Chondrocyte (in vitro differentiated cells): ENCODE measurements around the gene PCDHGC3. TPM values are rescaled to one million over a fixed set of nuclear protein-coding genes. Genes with fewer than 3 reads are reported as not detected.

Experiments used
- DNase-seq: peaks from one replicate; pipeline ENCODE4 v3.0.0; 2021; ENCODE audit warnings: mixed read lengths, low spot score
- H3K27ac Mint-ChIP-seq: one replicate; pipeline ENCODE4 v1.8.0; 2021; ENCODE audit warnings: mild to moderate bottlenecking, moderate library complexity, mixed read lengths; ENCODE audit not compliant: unreplicated experiment
- H3K27me3 Mint-ChIP-seq: 2 replicates; pipeline ENCODE4 v1.8.0; 2021; ENCODE audit warnings: low read depth, mixed read lengths
- H3K36me3 Mint-ChIP-seq: 2 replicates; pipeline ENCODE4 v1.8.0; 2021; ENCODE audit warnings: low read depth, mixed read lengths
- H3K4me1 Mint-ChIP-seq: 2 replicates; pipeline ENCODE4 v1.8.0; 2021; ENCODE audit warnings: low read depth, mild to moderate bottlenecking, mixed read lengths
- H3K4me3 Mint-ChIP-seq: one replicate; pipeline ENCODE4 v1.8.0; 2021; ENCODE audit warnings: mild to moderate bottlenecking, moderate library complexity, mixed read lengths; ENCODE audit not compliant: unreplicated experiment
- H3K9me3 Mint-ChIP-seq: 2 replicates; pipeline ENCODE4 v1.8.0; 2021; ENCODE audit warnings: low read depth, mixed read lengths
- total RNA-seq: library from RNA; stranded (reverse); gene quantifications from 3 replicates; pipeline ENCODE4 v1.2.1, GENCODE V29; 2021
- TF ChIP-seq, protein P1 (sequence below): fragments of 200-600 bp; sonication (generic); IDR thresholded peaks from 2 replicates; pipeline ENCODE4 v1.5.0; 2021; ENCODE audit warnings: antibody characterized with exemption, mild to moderate bottlenecking, moderate library complexity

PCDHGC3 gene
- total RNA-seq, 1 donor from 2014 or later, result 90.8 TPM

DNA sequence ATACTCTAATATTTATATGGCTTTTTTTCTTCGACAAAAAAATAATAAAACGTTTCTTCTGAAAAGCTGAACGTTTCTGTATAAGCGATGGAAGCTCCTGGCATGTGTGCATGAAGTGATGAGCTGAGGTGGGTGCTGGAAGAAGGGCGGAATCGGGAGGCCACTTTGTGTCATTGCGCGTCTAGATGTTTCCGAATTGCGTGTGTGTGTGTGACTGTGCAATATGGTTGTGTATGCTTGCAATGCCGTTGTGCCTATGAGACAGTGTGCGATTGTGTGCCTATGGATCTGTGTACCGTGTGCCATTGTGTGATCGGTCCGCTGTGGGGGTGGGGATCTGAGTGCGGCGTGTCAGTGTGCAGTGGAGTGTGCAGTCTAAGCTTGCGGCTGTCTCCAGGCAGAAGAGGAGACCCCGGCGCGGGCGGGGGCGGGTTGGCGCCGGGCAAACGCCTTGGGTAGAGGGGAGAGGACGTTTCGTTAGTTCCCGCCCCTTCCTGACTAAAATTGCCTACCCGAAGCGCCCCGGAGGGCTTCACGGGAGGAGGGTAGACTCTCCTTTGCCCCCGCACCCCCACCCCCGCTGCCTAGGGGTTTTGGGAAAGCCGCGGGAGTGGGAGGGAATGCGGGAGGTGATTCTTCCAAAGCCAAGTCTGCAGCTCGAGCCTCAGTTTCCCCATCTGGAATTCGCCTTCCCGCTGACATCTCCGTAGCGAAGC is 37.3 kb downstream of the PCDHGC3 start:
- DNase-seq, result no peak
- Mint-ChIP-seq H3K4me3 (peak overlapping the region; percentile 73), H3K9me3 (no peaks in the 10 kb centered on the region), H3K4me1 (peaks cover 86% of the 10 kb centered on the region), H3K36me3 (peaks cover 9% of the 10 kb centered on the region), H3K27ac (peak overlapping the region; percentile 98), H3K27me3 (no peaks in the 10 kb centered on the region)
- TF ChIP-seq, protein P1, sequence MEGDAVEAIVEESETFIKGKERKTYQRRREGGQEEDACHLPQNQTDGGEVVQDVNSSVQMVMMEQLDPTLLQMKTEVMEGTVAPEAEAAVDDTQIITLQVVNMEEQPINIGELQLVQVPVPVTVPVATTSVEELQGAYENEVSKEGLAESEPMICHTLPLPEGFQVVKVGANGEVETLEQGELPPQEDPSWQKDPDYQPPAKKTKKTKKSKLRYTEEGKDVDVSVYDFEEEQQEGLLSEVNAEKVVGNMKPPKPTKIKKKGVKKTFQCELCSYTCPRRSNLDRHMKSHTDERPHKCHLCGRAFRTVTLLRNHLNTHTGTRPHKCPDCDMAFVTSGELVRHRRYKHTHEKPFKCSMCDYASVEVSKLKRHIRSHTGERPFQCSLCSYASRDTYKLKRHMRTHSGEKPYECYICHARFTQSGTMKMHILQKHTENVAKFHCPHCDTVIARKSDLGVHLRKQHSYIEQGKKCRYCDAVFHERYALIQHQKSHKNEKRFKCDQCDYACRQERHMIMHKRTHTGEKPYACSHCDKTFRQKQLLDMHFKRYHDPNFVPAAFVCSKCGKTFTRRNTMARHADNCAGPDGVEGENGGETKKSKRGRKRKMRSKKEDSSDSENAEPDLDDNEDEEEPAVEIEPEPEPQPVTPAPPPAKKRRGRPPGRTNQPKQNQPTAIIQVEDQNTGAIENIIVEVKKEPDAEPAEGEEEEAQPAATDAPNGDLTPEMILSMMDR, result no peak

DNA sequence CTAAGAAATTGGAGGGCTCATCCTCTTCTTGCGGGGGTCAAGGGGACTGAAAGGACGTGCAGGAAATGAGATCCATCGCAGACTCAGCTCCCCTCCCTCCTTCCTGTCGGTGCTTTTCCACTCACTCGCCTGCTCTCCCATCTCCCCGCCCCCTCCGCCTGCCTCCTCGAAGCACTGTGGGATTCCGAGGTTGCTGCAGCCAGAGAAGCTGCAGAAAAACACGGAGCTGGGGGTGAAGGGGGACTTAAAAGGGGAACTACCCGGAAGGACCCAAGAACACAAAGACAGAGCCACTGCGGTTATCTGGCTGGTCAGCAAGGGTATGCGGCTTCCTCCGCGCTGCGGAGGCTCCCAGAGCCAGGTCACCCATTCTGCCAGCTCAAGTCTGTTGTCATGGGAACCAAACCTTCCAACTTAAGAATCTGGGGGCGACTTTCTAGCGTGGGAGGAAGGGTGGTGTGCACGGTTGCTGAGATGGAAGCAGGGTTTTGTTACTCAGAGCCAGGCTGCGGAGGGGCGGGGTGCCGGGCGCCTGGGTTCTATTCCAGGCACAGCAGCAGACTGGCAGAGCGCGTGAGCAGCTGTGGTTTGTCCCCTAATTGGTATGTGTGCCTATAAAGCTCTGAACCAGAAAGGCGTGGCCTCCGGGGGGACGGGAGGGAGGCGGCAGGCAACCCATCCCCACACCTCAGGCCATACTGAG is 38.0 kb downstream of the PCDHGC3 start:
- Mint-ChIP-seq H3K4me1 (peaks cover 87% of the 10 kb centered on the region), H3K4me3 (peak overlapping the region; percentile 73), H3K27me3 (no peaks in the 10 kb centered on the region), H3K36me3 (peaks cover 10% of the 10 kb centered on the region), H3K27ac (peak overlapping the region; percentile 98), H3K9me3 (no peaks in the 10 kb centered on the region)
- TF ChIP-seq, protein P1, result no peak
- no peak for DNase-seq

DNA sequence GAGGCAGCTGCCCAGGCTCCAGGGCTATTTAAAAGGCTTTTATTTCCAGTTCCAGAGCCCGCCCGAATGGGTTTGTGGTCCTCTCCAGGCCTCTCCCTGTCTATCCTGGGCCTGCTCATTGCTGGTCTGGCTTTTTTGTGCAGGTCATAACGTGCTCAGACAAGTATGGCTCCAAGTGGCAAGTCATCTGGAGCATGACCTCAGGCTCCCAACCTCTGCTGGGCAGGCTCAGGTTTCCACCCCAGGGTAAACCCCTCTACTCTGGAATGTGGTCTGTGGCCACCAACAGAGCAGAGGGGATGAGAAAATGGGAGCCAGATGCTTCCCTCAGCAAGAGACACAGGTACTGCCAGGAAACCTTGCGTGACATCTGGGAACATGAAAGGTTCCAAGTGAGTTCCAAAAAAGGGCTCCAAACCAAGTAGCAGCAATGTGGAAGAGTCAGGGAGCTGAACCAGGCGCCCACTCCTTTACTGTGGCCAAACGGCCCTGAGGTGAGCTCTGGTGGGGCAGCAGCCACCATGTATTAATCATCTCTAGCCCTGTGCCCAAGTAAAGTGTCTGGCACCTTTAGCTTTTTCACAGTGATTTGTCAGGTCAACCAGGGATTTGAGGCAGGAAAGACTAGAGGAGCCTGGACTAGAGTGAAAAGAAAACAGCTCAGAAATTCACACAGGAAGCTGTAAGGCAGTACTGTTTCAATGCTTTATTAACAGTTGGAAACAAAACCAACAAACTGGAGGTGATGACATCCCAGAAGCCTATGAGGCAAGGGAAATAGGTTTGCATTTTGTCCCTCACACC is 38.8 kb downstream of the PCDHGC3 start:
- Mint-ChIP-seq H3K4me1 (peaks cover 87% of the 10 kb centered on the region), H3K4me3 (peak overlapping the region; percentile 73), H3K9me3 (no peaks in the 10 kb centered on the region), H3K36me3 (peaks cover 10% of the 10 kb centered on the region), H3K27me3 (no peaks in the 10 kb centered on the region), H3K27ac (peak overlapping the region; percentile 98)
- no peak for DNase-seq
- TF ChIP-seq, protein P1, result no peak

DNA sequence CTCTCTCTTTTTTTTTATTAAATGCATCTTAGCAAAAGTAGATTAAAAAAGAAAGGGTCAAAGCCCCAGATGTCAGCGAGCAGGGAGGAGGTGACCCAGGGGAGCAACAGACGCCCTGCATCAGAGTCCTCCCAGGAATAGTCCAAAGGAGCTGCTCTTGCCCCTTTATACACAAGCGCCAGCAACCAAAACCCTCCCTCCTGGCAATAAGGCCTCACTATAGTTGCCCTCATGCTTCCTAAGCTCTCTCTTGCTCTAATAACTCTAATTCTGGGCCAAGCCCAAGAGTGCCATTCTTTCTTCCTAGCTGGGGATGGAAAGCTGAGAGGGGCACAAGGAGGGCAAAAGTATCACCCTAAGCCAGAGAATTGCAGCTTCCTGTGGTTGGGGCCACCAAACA is 39.4 kb downstream of the PCDHGC3 start:
- DNase-seq, result no peak
- peaks cover 87% of the 10 kb centered on the region for H3K4me1 Mint-ChIP-seq
- TF ChIP-seq, protein P1, result no peak
- H3K27me3 Mint-ChIP-seq, result no peaks in the 10 kb centered on the region
- no peak overlapping the region for H3K4me3 Mint-ChIP-seq
- H3K36me3 Mint-ChIP-seq, result peaks cover 10% of the 10 kb centered on the region
- no peaks in the 10 kb centered on the region for H3K9me3 Mint-ChIP-seq
- H3K27ac Mint-ChIP-seq, result peak overlapping the region; percentile 98
